Muscle layer of colon (tissue), 2 donors: ENCODE results near the gene C15orf62.

Experiments used
- H3K27ac ChIP-seq: one replicate; pipeline ENCODE4 v1.7.0; 2013; ENCODE audit warnings: low read depth, mild to moderate bottlenecking, low read length, moderate library complexity
- H3K27me3 ChIP-seq, 2 donors: one replicate each; pipeline ENCODE4 v1.7.0; 2013; ENCODE audit warnings: low read length in 2 of 2, mild to moderate bottlenecking in 2 of 2; ENCODE audit not compliant: insufficient read depth in 2 of 2, control insufficient read depth in 1 of 2
- H3K36me3 ChIP-seq: one replicate; pipeline ENCODE4 v1.7.0; 2013; ENCODE audit warnings: mild to moderate bottlenecking, low read length; ENCODE audit not compliant: insufficient read depth
- H3K4me1 ChIP-seq: one replicate; pipeline ENCODE4 v1.7.0; 2013; ENCODE audit warnings: mild to moderate bottlenecking, low read length; ENCODE audit not compliant: insufficient read depth
- H3K4me3 ChIP-seq, 2 donors: one replicate each; pipeline ENCODE4 v1.7.0; 2013; ENCODE audit warnings: low read length in 2 of 2, low read depth in 1 of 2, mild to moderate bottlenecking in 1 of 2, moderate library complexity in 1 of 2
- H3K9ac ChIP-seq: one replicate; pipeline ENCODE4 v1.7.0; 2013; ENCODE audit warnings: low read length
- H3K9me3 ChIP-seq: one replicate; pipeline ENCODE4 v1.7.0; 2013; ENCODE audit warnings: mild to moderate bottlenecking, low read length
- donor health status: abdominal sarcoma.
- donor health status: Adenocarcinoma of cecum.

Gene C15orf62, protein sequence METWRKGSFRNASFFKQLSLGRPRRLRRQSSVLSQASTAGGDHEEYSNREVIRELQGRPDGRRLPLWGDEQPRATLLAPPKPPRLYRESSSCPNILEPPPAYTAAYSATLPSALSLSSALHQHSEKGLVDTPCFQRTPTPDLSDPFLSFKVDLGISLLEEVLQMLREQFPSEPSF

GRCh38 chr15:40769274-40770146, at the start of gene C15orf62:
Gene C15orf62 (plus strand): TSS chr15:40769980. CDS start chr15:40770496, 516 bp downstream.
- H3K9ac ChIP-seq, result no peak within 1 kb of the TSS
- no peaks in the 10 kb centered on the region for H3K9me3 ChIP-seq
- H3K4me1 ChIP-seq, result peaks cover 8% of the 10 kb centered on the region
- no peak within 1 kb of the TSS for H3K4me3 ChIP-seq
- H3K27ac ChIP-seq, result no peak within 1 kb of the TSS
- no peaks in the 10 kb centered on the region for H3K27me3 ChIP-seq
- peaks cover 30% of the 10 kb centered on the region for H3K36me3 ChIP-seq

DNA sequence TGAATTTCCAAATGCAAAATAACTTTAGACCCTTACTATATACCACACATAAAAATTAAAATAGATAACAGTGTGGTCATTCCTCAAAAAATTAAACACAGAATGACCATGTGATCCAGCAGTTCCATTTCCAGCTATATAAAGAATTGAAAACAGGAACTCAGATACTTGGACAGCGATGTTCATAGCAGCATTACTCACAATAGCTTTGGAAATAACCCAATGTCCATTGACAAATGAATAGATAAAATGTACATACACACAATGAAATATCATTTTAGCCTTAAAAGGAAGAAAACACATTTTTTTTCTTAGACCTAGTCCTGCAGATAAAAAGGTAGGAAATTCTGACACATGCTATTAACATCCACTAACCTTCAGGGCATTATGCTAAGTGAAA, 48.1 kb upstream of the C15orf62 start:
- Histone ChIP-seq H3K27me3 (no peaks in the 10 kb centered on the region), H3K27ac (no peak overlapping the region), H3K4me3 (no peak overlapping the region), H3K9me3 (no peaks in the 10 kb centered on the region), H3K9ac (no peak overlapping the region), H3K4me1 (no peaks in the 10 kb centered on the region), H3K36me3 (no peaks in the 10 kb centered on the region)

GRCh38 chr15:40722354-40722753, 47.4 kb upstream of the C15orf62 start:
- no peak overlapping the region for H3K27ac ChIP-seq
- no peaks in the 10 kb centered on the region for H3K36me3 ChIP-seq
- H3K4me1 ChIP-seq, result no peaks in the 10 kb centered on the region
- no peak overlapping the region for H3K4me3 ChIP-seq
- H3K27me3 ChIP-seq, result no peaks in the 10 kb centered on the region
- H3K9ac ChIP-seq, result no peak overlapping the region
- H3K9me3 ChIP-seq, result no peaks in the 10 kb centered on the region

- H3K4me1 ChIP-seq, result no peaks in the 10 kb centered on the region
- H3K27ac ChIP-seq, result no peak overlapping the region
- H3K4me3 ChIP-seq, result no peak overlapping the region
- no peaks in the 10 kb centered on the region for H3K27me3 ChIP-seq
- H3K9ac ChIP-seq, result no peak overlapping the region
- H3K9me3 ChIP-seq, result no peaks in the 10 kb centered on the region
- H3K36me3 ChIP-seq, result no peaks in the 10 kb centered on the region
Measured at GRCh38 chr15:40722934-40723333, 46.8 kb upstream of the C15orf62 start.

DNA sequence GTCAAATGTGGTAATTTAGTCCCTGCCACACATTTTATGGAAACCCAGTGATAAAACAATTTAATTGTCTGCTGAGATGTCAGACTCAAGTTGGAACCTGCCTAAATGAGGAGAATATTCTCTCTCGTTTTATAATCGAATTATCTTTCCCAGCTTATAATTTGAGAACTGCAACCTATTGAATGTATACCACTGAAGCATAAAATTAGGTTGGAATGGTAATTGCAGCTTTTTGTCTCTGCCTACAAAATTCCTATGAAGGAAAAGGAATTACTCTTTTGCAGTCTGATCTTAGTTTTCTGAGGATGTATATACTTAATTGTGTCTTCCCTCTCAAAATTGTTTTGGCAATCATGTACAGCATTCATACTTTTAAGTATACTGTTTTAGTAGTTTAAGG, 45.9 kb upstream of the C15orf62 start:
- Histone ChIP-seq H3K4me3 (no peak overlapping the region), H3K9ac (no peak overlapping the region), H3K27ac (no peak overlapping the region), H3K36me3 (no peaks in the 10 kb centered on the region), H3K27me3 (no peaks in the 10 kb centered on the region), H3K4me1 (no peaks in the 10 kb centered on the region), H3K9me3 (no peaks in the 10 kb centered on the region)

- Histone ChIP-seq H3K27me3 (no peaks in the 10 kb centered on the region), H3K36me3 (peaks cover 15% of the 10 kb centered on the region)
Measured at GRCh38 chr15:40731034-40731433, 38.7 kb upstream of the C15orf62 start.

GRCh38 chr15:40736575-40736974, 33.2 kb upstream of the C15orf62 start:
- H3K9ac ChIP-seq, result no peak overlapping the region
- H3K4me3 ChIP-seq, result no peak overlapping the region
- H3K27me3 ChIP-seq, result no peaks in the 10 kb centered on the region
- H3K4me1 ChIP-seq, result no peaks in the 10 kb centered on the region
- peaks cover 47% of the 10 kb centered on the region for H3K36me3 ChIP-seq
- H3K9me3 ChIP-seq, result no peaks in the 10 kb centered on the region
- no peak overlapping the region for H3K27ac ChIP-seq

More at GRCh38 chr15:40731034-40731433, 38.7 kb upstream of the C15orf62 start:
- Histone ChIP-seq H3K4me3 (no peak overlapping the region), H3K4me1 (no peaks in the 10 kb centered on the region), H3K9ac (no peak overlapping the region), H3K27ac (no peak overlapping the region), H3K9me3 (no peaks in the 10 kb centered on the region)

DNA sequence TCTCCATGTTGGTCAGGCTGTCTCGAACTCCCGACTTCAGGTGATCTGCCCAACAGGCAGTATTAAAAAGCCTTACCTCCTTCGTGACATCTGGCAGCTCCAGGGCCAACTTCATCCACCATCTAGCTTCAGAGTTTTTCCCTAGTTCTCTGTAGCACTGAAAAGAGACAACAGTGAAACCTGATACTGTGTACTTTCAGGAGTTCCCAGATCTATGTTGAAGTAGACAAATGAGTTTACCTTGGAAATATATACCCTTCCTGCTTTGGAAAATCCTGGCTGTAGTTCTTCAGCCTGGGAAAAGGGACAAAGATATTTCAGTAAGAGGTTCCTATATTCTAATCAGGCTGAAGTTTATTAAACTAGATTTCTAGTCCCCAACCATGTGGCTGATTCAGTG, 32.7 kb upstream of the C15orf62 start:
- Histone ChIP-seq H3K27me3 (no peaks in the 10 kb centered on the region), H3K9me3 (no peaks in the 10 kb centered on the region), H3K27ac (no peak overlapping the region), H3K9ac (no peak overlapping the region), H3K36me3 (peaks cover 47% of the 10 kb centered on the region), H3K4me1 (no peaks in the 10 kb centered on the region), H3K4me3 (no peak overlapping the region)

DNA sequence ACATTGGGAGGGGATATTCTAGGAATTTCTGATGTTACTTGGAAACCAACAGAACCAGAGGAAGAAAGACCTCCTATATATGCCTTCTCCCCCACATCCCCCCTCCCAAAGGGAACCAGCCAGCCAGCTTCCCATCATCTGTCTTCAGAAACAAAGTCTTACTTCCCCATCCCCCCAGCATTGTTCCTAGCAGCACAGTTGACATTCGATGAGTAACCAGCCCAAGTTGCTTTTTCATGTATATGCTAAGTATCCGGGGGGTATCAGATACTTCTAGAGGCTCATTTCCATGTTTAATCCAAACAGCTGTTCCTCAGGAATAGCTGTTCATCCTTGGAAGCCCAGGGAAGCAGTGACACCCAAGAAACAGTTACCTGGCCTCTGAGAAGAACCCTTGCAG, 30.7 kb upstream of the C15orf62 start:
- Histone ChIP-seq H3K9ac (no peak overlapping the region), H3K36me3 (peaks cover 54% of the 10 kb centered on the region), H3K27ac (no peak overlapping the region), H3K4me3 (no peak overlapping the region), H3K27me3 (no peaks in the 10 kb centered on the region), H3K4me1 (no peaks in the 10 kb centered on the region), H3K9me3 (no peaks in the 10 kb centered on the region)

DNA sequence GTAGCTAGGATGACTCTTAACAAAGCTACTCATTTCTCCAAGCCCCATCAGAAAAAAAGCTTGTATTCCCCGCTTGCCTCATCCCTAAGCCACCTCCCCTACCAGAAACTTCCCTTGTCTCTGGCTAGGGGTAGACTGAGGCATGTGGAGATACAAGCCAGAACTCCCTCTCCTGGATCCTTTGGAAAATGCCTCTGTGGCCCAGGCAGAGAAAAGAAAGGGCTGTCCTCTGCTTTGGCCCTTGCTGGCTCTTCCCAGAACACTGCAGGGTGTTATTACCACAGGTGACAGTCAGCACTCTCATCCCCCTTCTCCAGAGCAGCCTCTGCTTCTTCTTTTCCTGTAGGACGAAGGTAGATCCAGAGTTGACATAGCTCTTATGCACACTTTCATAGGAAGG, 29.9 kb upstream of the C15orf62 start:
- Histone ChIP-seq H3K4me3 (no peak overlapping the region), H3K27me3 (no peaks in the 10 kb centered on the region), H3K36me3 (peaks cover 54% of the 10 kb centered on the region), H3K4me1 (no peaks in the 10 kb centered on the region), H3K27ac (no peak overlapping the region), H3K9ac (no peak overlapping the region), H3K9me3 (no peaks in the 10 kb centered on the region)

- Histone ChIP-seq H3K9ac (no peak overlapping the region), H3K27me3 (no peaks in the 10 kb centered on the region), H3K27ac (no peak overlapping the region), H3K4me1 (no peaks in the 10 kb centered on the region), H3K9me3 (no peaks in the 10 kb centered on the region), H3K4me3 (no peak overlapping the region), H3K36me3 (peaks cover 31% of the 10 kb centered on the region)
Measured at GRCh38 chr15:40743485-40743901, 26.3 kb upstream of the C15orf62 start.
